PFSK-1 (cell line): ENCODE measurements around the gene DUS2.

Experiments
- REST ChIP-seq, 2 experiments: IDR thresholded peaks; 2 replicates each; pipeline versions ENCODE4 v1.6.1 to v1.8.0; 2011 to 2012; ENCODE audit warnings: low read depth in 2 of 2, low read length in 2 of 2, control low read depth in 1 of 2, inconsistent platforms in 1 of 2, mild to moderate bottlenecking in 1 of 2, moderate library complexity in 1 of 2; ENCODE audit not compliant: insufficient read depth in 1 of 2
- SIN3A ChIP-seq: IDR thresholded peaks from 2 replicates; pipeline ENCODE4 v1.6.1; 2012; ENCODE audit warnings: mild to moderate bottlenecking, low read length, moderate library complexity, borderline replicate concordance; ENCODE audit not compliant: insufficient read depth

- TF ChIP-seq REST (IDR thresholded peaks at IDR 0.05; ENCODE audit: insufficient read depth in 1 of 2, low read depth in 2 of 2, low read length in 2 of 2) (no peak), SIN3A (no peak)
Measured at GRCh38 chr16:68061396-68061795, 38.3 kb downstream of the DUS2 start.
